ENCODE results near the gene CCDC60. TPM values are rescaled to one million over a fixed set of nuclear protein-coding genes. Genes with fewer than 3 reads are reported as not detected.

Gene CCDC60
- total and polyA plus RNA-seq, 10 of the 15 experiments (the other 5 are each of a cell fraction or from before 2014, with no cell fraction given): 0.19 TPM; not detected in 9

GRCh38 chr12:119301379-119301778, 33.1 kb upstream of the CCDC60 start (continued):
- TF ChIP-seq PRDM15 (CRISPR knock-in tag; IDR thresholded peaks at IDR 0.05): no peak
- no peak for TF ChIP-seq ESRRA (IDR thresholded peaks at IDR 0.05; ENCODE audit: low read length)
- no peak for TF ChIP-seq NRF1 (conservative IDR thresholded peaks at IDR 0.05; ENCODE audit: low read depth, low read length)
- TF ChIP-seq ATF2 (IDR thresholded peaks at IDR 0.05; ENCODE audit: low read length): no peak
- no peak for TF ChIP-seq E2F8 (IDR thresholded peaks at IDR 0.05; ENCODE audit: low read depth, partially characterized antibody)

All from GM12878 (cell line).